HL-60 (cell line): ENCODE results near the gene WNT10A.

Experiments used
- POLR2AphosphoS5 ChIP-seq: IDR thresholded peaks from 2 replicates; pipeline ENCODE4 v1.6.1; 2012; ENCODE audit warnings: low read depth
- TF ChIP-seq, protein P1 (sequence below): IDR thresholded peaks from one replicate; pipeline ENCODE4 v1.5.1; 2011; ENCODE audit warnings: low read length, control low read depth, inconsistent platforms; ENCODE audit not compliant: insufficient read depth
- TF ChIP-seq, protein P2 (sequence below): IDR thresholded peaks from 2 replicates; pipeline ENCODE4 v1.6.1; 2012; ENCODE audit warnings: low read depth; ENCODE audit not compliant: insufficient replicate concordance

DNA sequence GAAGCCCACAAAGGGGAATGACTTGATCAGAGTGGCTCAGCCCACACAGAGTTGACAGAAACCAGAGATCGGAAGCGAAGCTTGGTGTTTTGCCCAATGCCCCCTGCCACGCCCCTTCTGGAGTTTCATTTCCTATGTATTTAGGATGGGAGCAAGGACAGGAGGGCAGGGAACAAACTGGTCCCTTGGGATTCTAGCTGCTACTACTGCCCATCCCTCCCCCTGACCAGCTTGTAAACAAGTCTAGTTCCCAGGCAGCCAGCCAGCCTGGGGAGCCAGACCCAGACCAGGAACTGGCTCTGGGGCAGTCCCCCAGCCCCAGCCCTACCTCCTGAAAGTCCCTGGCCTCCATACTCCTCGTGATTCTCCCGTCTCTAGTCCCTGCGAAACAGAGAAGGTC is 12.8 kb upstream of the WNT10A start:
- TF ChIP-seq, protein P1, sequence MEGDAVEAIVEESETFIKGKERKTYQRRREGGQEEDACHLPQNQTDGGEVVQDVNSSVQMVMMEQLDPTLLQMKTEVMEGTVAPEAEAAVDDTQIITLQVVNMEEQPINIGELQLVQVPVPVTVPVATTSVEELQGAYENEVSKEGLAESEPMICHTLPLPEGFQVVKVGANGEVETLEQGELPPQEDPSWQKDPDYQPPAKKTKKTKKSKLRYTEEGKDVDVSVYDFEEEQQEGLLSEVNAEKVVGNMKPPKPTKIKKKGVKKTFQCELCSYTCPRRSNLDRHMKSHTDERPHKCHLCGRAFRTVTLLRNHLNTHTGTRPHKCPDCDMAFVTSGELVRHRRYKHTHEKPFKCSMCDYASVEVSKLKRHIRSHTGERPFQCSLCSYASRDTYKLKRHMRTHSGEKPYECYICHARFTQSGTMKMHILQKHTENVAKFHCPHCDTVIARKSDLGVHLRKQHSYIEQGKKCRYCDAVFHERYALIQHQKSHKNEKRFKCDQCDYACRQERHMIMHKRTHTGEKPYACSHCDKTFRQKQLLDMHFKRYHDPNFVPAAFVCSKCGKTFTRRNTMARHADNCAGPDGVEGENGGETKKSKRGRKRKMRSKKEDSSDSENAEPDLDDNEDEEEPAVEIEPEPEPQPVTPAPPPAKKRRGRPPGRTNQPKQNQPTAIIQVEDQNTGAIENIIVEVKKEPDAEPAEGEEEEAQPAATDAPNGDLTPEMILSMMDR: no peak
- TF ChIP-seq, protein P2, sequence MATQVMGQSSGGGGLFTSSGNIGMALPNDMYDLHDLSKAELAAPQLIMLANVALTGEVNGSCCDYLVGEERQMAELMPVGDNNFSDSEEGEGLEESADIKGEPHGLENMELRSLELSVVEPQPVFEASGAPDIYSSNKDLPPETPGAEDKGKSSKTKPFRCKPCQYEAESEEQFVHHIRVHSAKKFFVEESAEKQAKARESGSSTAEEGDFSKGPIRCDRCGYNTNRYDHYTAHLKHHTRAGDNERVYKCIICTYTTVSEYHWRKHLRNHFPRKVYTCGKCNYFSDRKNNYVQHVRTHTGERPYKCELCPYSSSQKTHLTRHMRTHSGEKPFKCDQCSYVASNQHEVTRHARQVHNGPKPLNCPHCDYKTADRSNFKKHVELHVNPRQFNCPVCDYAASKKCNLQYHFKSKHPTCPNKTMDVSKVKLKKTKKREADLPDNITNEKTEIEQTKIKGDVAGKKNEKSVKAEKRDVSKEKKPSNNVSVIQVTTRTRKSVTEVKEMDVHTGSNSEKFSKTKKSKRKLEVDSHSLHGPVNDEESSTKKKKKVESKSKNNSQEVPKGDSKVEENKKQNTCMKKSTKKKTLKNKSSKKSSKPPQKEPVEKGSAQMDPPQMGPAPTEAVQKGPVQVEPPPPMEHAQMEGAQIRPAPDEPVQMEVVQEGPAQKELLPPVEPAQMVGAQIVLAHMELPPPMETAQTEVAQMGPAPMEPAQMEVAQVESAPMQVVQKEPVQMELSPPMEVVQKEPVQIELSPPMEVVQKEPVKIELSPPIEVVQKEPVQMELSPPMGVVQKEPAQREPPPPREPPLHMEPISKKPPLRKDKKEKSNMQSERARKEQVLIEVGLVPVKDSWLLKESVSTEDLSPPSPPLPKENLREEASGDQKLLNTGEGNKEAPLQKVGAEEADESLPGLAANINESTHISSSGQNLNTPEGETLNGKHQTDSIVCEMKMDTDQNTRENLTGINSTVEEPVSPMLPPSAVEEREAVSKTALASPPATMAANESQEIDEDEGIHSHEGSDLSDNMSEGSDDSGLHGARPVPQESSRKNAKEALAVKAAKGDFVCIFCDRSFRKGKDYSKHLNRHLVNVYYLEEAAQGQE: no peak
- no peak for TF ChIP-seq POLR2AphosphoS5
